Right forelimb (tissue), 1 donor: ENCODE results near the gene C3orf80.
A peak's percentile ranks its signal among the peaks of the same experiment; 100 is the strongest.
"Not testable (repeated sequence)": the region's sequence is repeated elsewhere in the genome, so short reads cannot be mapped to it uniquely, and the experiment has no call there.

Experiments
- DNase-seq: peaks from one replicate; pipeline ENCODE4 v3.0.0-alpha.2; 2018

The C3orf80 gene

DNA sequence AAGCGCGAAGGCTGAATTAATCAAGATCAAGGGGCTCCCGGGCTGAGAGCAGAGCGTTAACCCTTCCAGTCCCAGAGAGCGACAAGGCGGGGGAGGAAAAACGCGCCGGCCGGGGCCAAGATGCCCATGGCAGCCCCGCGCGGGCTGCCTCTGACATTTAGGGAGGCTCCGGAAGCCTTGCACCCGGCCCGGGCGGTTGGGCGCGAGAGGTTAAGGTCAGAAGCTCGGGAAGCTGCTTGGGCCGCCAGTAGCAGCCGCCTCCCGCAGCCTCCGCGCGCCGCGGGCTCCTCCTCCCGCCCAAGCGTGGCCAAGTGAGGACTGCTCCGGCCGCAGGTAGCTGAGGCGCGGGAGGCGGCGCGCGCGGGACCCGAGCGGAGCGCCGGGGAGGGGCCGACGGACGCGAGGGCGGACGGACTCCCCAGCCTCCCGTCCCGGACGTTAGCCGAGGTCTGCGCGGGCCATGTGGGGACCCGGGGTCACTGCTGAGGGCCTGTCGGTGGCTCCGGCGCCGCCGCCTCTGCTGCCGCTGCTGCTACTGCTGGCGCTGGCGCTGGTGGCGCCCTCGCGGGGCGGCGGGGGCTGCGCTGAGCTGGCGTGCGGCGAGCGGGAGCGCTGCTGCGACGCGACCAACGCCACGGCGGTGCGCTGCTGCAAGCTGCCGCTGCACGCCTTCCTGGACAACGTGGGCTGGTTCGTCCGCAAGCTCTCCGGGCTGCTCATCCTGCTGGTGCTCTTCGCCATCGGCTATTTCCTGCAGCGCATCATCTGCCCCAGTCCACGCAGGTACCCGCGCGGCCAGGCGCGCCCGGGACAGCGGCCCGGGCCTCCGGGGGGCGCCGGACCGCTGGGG, at the start of gene C3orf80:
TSS of gene C3orf80 (plus strand) at position 247 of the 850 bp plus-strand sequence. CDS start at position 461, 214 bp downstream.
- peak; percentile 71 for DNase-seq

DNA sequence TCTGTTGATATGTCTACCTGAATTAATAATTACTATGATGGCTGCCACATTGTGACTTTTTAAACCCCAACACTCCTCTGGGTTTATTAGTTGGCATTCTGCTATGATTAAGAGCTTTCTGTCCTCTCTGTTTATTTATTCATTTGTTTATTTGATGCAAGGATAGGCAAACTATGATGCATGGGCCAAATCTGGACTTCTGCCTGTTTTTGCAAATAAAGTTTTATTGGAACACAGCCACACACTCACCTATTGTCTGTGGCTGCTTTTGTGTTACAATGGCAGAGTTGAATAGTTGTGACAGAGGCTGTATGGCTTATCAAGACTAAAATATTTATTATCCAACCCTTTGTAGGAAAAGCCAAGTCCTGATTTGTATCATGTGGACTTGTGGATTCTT, 48.3 kb upstream of the C3orf80 start:
- DNase-seq, result no peak

DNA sequence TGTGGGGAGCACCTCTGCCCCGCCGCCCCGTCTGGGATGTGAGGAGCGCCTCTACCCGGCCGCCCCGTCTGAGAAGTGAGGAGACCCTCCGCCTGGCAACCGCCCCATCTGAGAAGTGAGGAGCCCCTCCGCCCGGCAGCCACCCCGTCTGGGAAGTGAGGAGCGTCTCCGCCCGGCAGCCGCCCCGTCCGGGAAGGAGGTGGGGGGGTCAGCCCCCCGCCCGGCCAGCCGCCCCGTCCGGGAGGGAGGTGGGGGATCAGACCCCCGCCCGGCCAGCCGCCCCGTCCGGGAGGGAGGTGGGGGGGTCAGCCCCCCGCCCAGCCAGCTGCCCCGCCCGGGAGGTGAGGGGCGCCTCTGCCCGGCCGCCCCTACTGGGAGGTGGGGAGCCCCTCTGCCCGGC, 46.6 kb upstream of the C3orf80 start:
- not testable (repeated sequence) for DNase-seq

DNA sequence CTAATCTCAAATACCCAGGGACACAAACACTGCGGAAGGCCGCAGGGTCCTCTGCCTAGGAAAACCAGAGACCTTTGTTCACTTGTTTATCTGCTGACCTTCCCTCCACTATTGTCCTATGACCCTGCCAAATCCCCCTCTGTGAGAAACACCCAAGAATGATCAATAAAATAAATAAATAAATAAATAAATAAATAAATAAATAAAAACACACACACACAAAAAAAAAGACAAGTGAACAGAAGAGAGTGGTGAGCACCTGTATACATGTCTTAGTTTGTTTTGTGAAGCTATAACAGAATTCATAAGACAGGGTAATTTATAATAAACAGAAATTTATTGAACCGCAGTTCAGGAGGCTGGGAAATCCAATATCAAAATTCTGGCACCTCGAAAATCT, 45.8 kb upstream of the C3orf80 start:
- DNase-seq, result not testable (repeated sequence)

DNA sequence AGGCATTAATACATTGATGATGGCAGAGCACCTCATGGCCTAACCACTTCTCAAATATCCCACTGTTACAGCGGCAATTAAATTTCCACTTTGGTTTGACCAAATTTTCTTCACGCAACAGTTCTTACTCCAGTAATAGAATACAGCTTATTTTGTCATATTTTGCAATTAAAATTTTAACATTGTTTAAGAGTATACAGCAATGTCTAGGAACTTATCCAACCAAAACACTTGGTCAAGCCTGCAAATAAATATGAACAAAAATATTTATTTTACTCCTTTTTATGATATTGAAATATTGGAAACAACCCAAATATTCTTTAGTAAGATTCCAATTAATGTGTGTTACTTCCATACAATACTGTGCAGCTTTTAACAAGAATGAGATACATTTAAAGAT, 45.3 kb upstream of the C3orf80 start:
- DNase-seq, result no peak

DNA sequence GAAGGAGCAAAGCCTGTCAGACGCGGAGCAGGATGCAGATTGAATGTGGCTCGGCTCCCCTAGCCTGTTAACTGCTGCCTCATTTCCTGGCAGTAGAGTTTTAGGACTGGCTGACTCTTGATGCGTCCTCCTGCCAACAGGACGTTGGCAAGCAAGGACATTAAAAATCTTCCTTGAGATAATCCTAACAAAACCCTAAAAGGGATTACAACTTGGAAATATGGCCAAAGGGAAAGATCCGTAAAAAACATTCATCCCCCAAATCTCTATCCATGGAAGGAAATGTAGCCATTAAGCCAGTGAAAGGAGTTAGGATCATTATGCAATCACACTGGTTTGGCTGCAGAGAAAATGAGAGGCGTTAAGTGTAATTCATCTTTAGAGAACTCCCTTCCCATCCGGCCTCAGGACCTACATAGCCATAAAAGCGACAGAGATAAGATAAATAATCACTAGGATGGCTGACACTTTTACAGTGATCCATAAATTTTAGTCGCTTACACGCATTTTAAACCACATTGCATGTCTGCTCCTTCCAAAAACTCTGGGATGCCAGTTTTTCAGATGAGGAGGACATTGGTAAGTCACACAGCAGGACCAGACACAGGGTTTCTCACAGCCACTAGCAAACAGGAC, 44.5 kb upstream of the C3orf80 start:
- peak; percentile 49 for DNase-seq

DNA sequence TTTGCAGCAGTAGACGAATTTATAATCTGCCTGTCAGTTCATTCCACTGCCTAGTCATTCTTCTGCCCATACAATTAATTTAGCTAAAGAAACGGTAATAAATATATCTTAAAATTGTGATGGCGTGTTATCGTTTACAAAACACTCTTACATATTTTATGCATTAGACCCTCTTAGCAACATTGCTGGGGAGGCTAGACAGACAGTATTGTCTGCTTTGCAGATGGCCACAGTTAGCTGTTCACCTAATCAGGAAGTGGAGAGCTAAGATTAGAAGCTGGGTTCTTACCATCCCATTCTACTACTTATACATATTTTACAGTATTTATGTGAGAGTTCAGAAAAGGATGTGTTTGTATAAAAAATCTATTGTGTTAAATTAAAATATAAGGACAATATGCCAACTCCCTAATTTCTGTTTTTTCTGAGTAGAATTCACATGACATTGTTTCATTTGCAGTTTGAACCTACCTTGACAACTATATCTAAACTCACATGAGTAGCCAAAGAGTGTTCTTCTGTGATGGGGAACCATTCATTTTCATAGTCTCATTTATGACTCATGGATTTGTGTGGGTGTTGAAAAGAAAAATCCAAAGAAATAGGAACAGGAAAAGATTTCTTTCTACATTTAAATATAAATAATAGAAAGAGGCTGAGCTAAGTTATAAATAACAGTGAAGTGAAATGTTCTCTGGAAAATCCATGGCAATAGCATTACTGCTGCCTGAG, 41.7 kb upstream of the C3orf80 start:
- DNase-seq, result no peak

DNA sequence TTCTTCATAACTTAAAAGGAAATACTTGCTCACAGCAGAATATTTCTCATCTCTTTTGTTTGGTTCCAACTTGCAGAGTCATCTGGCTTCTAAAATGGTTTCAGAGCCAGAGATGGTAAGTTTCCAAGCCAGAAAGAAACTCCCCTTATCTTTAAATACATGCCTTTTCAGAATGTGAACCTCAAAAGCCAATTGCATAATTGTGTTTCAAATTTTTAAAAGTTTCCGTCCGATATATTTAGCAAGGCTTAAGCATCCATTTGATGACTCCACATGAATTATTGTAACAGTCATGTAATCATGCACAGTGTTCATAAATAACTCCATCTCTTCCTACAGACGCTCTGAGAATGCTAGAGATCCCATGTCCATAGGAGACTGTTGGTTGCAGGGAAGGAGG, 40.6 kb upstream of the C3orf80 start:
- no peak for DNase-seq

DNA sequence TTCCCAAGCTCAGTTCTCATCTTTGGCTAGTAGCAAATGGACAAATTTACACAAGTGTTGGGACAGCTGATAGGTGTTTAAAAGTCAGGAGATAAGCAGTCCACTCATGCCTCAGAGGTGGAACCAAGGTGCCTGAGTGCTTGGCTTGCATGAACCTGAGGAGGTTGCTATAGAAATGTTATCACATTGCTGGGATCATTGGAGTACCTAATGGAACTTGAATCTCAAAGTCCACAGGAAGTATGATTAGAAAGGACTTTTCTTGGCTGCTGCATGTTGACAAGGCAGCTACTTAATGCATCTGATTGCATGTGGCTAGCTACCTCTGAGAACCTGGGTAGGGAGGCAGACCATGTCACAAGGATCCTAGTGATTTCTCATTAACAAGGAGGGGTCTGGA, 39.5 kb upstream of the C3orf80 start:
- DNase-seq, result no peak

DNA sequence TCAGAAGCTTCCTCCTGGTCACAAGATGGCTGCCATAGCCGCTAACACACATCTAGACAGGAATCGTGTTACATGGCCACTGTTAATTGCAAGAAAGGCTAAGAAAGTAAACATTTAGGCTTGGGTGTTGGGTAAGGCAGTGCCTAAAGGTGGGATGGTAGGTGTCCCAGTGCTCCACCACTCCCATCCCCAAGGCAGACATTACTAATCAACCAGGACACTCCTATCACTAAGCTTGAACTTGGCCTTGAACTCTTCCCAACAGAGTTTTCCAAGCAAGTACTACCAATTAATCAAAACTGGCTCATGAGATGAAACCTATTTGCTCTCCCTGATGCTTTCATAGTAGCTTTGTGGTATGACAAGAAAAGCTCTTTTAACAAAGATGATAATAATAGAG, 37.9 kb upstream of the C3orf80 start:
- no peak for DNase-seq

DNA sequence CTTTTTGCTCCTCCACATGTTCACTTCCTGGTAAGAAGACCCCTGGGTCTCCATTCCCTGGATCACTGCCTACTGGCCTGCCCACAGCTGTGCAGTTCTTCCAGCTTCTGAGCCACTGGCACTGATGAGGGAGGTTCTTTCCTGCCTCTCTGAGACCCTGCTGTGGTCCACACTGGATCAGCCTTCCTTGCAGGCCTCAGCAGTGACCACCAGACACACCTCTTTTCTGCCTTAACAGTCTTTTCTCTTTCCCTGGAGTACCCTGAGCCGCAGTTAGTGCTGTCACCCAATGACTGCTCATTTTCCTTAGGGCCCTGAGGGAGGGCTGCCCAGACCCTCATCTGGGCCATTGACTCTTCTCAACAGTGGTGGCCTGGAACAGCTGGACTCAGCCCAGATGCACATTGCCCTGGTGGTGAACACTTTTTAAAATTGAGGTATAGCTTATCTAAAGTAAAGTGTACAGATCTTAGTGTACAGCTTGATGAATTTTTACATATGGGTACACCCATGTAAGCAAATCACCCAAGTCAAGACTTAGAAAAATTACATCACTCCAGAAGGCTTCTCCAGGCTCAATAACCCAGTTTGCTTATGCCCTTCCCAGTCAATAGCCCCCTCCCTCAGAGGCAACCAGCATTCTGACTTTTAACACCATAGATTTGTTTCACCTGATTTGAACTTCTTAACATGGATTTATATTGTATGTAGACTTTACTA, 32.8 kb upstream of the C3orf80 start:
- no peak for DNase-seq

DNA sequence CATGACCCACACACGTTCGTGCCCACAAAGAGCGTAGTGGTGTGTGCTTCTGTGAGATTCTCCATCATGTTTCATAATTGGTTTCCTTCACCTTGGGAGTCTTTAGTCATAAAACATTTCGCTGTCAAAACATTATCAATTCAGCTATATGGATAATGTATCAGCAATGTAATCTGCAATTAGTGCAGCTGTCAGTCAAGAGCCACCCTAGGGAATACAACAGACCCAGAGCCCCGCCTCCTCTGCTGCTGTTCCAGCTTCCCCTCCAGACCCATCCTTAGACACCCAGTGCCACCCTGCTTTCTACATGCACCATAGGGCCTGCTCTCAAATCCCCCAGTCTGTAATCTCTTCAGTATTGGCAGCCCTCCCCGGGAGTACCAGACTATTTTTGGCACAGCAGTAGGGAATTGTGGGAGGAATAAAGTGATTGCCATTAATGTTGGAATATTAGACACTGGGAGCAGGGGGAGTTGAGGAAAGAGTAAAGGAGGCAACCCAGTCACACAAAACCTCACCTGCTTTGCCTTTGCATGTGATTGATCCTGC, 31.5 kb upstream of the C3orf80 start:
- no peak for DNase-seq

DNA sequence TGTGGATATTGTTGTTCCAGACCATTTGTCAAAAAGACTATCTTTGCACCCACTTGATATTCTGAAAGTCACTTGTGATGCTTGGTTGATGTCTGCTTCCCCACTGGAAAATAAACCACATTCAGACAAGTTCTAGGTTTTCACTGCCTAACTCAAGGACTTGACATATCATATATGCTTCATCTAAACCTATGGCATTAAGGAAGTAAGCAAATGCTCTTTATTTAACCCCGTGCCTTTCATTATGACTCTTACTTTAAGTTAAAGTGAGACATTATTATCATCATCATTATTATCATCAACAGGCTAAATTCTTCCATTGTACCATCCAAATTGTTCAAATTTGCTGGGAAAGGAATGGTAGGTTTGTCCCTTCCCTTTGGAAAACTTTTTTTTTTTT, 30.8 kb upstream of the C3orf80 start:
- no peak for DNase-seq

DNA sequence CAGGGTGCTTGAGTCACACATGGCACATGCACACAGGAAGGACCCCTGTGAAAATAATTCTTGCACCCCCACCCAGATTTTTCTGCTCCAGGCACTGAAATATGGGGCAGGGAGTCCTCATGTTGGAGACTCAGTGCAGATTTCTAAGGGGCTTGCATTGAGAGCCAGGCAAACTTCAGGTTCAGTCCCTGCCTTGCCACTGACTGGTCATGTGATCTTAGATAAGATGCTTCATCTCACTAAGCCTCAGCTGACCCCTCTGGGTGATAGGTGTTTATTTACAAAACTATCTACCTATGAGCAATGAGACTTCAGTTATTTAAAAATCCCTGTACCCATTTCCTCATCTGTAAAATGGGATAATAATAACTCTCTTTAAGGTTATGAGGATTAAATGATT, 30.1 kb upstream of the C3orf80 start:
- no peak for DNase-seq

DNA sequence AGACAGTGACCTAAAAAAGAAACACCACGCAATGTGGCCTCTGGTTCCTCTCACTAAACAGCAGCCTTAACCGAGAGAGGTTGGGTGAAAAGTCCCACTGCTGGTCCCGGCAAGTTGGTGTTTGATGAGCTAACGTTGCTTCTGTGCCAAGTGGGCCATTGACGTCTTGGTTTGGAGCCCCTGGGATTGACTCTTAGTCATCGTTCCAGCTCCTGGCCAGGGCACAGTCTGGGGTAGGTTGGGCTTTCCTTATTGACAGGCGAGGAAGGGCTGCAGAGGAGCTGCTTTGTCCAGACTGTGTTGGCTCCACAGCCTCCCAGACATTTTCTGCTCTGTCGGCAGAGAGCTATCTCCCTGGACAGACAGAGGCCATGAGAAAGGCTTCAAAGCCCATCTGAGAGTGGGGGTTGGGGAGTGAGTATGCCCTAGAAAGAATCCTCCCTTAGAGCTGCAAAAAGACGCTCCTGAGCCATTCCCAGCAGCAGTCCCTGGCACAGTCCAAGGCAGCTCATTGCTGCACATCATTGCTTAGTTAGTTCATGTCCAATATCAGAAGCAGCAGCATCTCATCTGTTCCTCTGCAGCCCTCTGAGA, 28.6 kb upstream of the C3orf80 start:
- no peak for DNase-seq

DNA sequence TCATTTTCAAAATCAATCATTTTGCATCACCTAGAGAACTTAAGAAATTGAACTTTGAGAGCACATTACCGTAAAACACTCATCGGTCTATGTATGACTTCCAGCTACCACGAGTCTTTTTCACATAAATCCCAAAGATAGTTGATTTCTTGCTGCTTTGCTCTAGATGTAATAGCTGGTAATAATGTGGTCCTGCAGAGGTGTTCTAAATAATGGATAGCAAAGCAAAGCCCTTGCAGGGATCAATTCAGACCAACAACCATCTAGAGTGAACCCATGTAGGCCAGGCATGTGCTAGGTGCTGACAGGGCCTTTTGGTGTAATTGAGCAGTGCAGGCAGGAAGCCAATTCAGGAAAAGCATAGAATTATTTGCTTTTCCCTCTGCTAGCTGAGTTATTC, 26.1 kb upstream of the C3orf80 start:
- DNase-seq, result no peak

DNA sequence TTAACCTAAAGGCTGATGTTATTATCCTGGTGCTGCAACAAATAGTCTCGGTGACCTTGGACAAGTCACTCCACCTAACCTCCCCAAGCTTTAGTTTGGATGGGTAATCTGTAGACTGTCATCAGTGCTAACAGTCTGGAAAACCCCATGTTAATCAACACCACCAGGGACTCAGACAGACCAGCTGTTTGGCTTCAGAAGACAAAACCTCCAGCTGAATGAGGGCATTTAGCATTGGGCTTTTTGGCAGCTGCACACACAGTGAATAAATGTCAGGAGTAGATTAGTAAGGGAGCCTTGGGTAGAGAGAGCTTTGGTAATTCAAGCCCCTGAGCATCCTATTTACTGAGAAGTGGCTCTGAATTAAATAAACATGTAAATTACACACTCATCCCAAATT, 24.9 kb upstream of the C3orf80 start:
- DNase-seq, result no peak

DNA sequence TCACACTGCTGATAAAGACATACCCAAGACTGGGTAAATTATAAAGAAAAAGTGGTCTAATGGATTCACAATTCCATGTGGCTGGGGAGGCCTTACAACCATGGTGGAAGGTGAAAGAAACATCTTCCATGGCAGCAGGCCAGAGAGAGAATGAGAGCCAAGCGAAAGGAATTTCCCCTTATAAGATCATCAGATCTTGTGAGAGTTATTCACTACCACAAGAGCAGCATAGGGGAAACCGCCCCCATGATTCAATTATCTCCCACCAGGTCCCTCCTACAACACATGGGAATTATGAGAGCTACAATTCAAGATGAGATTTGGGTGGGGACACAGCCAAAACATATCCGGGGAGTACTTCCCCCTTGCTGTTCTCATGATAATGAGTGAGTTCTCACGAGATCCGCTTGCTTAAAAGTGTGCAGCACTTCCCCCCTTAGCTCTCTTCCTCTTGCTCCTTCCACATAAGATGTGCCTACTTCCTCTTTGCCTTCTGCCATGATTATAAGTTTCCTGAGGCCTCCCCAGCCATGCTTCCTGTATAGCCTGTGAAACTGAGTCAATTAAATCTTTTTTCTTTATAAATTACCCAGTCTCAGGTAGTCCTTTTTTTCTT, 20.7 kb upstream of the C3orf80 start:
- not testable (repeated sequence) for DNase-seq

DNA sequence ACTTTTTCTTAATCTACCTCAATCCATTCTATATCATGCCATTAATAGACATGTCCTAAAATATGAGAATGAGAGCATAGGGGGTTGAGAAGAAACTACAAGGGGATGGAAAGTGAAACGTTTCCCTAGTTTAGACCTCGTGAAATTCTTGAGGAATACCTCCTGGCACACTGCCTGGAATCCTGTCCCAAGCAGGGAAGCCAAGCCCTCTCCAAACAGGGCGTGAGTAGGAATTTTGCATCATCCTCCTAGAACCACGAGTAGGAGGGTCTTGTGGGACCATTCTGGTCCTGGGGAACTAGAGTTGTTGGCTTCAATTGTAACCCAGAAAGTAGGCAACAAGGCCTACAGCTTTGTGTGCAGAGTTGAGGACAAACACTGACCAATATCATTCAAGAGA, 19.6 kb upstream of the C3orf80 start:
- DNase-seq, result no peak

DNA sequence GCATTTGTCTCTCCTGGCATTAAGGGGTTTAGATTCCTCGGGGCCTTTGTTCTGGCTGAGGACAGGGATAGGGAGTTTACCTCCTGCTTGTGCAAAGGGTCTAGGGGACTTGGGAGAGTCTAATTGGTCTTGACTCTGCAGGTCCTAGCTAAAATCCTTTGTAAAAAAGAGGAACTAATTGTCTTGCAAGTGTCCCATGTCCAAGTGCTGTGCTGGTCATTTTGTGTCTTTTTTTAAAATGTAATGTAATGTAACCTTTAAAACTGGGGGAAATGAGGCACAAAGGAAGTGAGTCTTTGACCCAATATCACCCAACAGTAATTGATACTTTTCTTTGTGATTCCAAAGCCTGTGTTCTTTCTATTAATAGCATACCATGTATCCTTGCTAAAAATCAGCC, 14.9 kb upstream of the C3orf80 start:
- no peak for DNase-seq

DNA sequence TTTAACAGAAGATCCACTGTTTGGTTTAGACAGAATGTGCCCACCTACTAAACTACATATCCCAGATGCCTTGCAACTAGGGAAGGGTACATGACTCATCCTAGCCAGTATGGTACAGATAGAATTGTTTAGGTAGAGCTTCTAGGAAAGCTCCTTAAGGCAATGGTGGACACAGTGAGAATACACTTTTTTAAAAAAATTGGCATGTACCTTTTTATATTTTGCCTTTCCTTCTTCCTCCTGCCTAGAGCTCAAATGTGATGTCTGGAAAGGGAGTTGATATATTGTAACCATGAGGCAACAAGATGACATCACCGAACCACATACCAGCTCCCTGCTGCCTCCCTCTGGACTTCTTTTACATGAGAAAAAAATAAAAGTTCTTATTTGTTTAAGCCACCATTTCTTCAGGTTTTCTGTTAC, 14.4 kb upstream of the C3orf80 start:
- DNase-seq, result no peak

DNA sequence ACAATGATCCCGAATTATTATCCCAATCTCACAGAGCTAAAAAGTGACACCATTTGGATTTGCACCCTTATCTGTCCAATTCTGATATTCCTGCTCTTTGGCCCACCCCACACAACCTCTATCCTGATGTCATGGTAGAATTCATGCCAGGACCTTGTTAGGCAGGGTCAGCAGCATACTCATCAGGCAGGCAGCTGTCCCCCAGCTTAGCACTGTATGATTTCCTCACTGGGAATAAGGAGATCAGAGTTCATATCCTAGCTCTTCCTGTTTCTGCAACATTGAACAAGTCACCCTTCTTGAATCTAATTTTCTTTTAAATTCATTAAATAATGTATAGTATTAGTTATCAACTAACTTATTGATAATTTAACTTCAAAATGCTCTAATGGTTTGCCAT, 12.0 kb upstream of the C3orf80 start:
- no peak for DNase-seq
